Stimulated activated CD8-positive, alpha-beta memory T cell treated with anti-CD3 and anti-CD28 coated beads, Interleukin-7, amount 100 ng/mL, for 48 hours (primary cell): ENCODE results near the gene GRK4.

Experiments
- DNase-seq, 2 donors: peaks; one replicate each; pipeline ENCODE4 v3.0.0-alpha.2; 2020; ENCODE audit warnings: low read depth in 1 of 2; ENCODE audit errors: extremely low read depth in 1 of 2

Gene GRK4

GRCh38 chr4:3067473-3068001 lies 104.2 kb downstream of the GRK4 start:
- no peak for DNase-seq

GRCh38 chr4:3069661-3070199 lies 106.4 kb downstream of the GRK4 start:
- DNase-seq: no peak

- DNase-seq: no peak
Observed at GRCh38 chr4:3070709-3071500, 107.5 kb downstream of the GRK4 start.

DNA sequence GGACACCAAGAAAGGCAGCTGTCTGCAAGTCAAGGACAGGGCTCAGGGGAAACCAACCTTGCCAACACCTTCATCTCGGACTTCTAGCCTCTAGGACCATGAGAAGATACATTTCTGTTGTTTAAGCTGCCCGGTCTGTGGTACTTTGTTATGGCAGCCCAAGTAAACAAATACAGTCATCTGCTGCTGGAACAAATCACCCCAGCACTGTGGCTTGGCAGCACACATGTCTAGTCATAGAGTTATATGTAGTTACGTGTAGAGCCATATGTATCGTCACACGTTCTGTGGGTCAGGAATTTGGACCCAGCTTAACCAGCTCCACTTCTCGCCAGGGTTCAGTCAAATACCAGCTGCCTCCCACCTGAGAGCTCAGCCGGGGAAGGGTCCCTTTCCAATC lies 108.4 kb downstream of the GRK4 start:
- no peak for DNase-seq

- no peak for DNase-seq
Observed at GRCh38 chr4:3073158-3074077, 110.0 kb downstream of the GRK4 start.

- peak; percentile 85 to 95 for DNase-seq
Observed at GRCh38 chr4:3074078-3074845, 110.9 kb downstream of the GRK4 start, which contains the start of the genes HTT and HTT-AS. TSS of gene HTT (plus strand) at chr4:3074681. CDS start at chr4:3074826, 145 bp downstream. TSS of gene HTT-AS (minus strand) at chr4:3074538.

DNA sequence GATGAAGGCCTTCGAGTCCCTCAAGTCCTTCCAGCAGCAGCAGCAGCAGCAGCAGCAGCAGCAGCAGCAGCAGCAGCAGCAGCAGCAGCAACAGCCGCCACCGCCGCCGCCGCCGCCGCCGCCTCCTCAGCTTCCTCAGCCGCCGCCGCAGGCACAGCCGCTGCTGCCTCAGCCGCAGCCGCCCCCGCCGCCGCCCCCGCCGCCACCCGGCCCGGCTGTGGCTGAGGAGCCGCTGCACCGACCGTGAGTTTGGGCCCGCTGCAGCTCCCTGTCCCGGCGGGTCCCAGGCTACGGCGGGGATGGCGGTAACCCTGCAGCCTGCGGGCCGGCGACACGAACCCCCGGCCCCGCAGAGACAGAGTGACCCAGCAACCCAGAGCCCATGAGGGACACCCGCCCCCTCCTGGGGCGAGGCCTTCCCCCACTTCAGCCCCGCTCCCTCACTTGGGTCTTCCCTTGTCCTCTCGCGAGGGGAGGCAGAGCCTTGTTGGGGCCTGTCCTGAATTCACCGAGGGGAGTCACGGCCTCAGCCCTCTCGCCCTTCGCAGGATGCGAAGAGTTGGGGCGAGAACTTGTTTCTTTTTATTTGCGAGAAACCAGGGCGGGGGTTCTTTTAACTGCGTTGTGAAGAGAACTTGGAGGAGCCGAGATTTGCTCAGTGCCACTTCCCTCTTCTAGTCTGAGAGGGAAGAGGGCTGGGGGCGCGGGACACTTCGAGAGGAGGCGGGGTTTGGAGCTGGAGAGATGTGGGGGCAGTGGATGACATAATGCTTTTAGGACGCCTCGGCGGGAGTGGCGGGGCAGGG lies 111.7 kb downstream of the GRK4 start:
- DNase-seq: peak in 1 of 2 donors; percentile 63

- no peak for DNase-seq
Observed at GRCh38 chr4:3075652-3075981, 112.2 kb downstream of the GRK4 start.

DNA sequence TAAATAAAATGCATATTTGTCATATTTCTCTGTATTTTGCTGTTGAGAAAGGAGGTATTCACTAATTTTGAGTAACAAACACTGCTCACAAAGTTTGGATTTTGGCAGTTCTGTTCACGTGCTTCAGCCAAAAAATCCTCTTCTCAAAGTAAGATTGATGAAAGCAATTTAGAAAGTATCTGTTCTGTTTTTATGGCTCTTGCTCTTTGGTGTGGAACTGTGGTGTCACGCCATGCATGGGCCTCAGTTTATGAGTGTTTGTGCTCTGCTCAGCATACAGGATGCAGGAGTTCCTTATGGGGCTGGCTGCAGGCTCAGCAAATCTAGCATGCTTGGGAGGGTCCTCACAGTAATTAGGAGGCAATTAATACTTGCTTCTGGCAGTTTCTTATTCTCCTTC lies 114.4 kb downstream of the GRK4 start:
- DNase-seq: peak in 1 of 2 donors; percentile 13

DNA sequence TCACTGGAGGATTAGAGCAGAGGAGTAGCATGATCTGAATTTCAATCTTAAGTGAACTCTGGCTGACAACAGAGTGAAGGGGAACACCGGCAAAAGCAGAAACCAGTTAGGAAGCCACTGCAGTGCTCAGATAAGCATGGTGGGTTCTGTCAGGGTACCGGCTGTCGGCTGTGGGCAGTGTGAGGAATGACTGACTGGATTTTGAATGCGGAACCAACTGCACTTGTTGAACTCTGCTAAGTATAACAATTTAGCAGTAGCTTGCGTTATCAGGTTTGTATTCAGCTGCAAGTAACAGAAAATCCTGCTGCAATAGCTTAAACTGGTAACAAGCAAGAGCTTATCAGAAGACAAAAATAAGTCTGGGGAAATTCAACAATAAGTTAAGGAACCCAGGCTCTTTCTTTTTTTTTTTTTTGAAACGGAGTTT lies 116.3 kb downstream of the GRK4 start:
- DNase-seq: no peak

DNA sequence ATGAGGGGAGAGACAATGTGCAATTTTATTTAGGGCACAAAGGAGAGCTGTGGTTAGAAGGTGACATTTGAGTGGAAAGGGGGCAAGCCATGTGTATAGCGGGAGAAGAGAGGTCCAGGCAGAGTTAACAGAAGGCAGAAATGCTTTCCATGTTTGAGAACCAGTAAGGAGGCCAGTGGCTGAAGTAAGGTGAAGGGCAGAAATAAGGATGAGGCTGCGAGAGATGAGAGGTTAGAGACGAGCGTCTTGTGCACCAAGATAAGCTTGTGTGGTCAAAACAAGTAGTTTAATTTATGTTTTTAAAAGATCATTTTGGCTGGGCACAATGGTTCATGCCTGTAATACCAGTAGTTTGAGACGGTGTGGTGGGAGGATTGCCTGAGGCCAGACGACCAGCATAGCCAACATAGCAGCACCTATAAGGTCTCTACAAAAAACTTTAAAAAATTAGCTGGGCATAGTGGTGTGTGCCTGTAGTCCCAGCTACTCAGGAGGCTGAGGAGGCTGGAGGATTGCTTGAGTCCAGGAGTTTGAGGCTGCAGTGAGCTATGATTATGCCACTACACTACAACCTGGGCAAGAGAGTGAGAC lies 119.6 kb downstream of the GRK4 start:
- no peak for DNase-seq

GRCh38 chr4:3083732-3084131 lies 120.4 kb downstream of the GRK4 start:
- no peak for DNase-seq

DNA sequence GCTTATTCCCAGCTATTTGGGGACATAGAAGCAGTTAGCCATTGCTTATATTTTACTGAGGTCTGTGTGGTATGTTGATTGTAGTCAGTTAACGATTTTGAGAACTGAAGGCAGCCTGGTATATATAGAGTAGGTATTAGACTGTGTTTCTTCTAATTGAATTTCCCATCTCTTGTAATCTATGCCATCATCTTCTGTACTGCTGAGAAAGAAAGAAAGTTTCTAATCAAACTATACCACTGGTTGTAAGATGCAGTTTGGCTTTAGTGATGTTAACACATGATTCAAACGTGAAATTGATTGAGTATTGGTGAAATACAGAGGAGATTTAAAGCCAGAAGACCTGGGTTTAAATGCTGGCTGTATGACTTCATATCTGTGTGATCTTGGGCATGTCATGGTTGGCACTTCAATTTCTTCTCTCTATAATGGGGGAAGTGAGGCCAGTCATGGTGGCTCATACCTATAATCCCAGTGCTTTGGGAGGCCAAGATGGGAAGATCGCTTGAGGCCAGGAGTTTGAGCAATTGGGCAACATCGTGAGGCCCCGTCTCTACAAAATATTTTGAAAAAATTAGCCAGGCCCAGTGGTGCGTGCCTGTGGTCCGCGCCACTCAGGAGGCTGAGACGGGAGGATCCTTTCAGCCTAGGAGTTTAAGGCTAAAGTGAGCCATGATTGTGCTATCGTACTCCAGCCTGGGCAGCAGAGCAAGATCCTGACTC lies 122.7 kb downstream of the GRK4 start:
- no peak for DNase-seq

GRCh38 chr4:3087115-3087797 lies 123.9 kb downstream of the GRK4 start:
- no peak for DNase-seq
